ENCODE data around the gene FAM181B. TPM values are rescaled to one million over a fixed set of nuclear protein-coding genes. Genes with fewer than 3 reads are reported as not detected.

FAM181B gene, protein sequence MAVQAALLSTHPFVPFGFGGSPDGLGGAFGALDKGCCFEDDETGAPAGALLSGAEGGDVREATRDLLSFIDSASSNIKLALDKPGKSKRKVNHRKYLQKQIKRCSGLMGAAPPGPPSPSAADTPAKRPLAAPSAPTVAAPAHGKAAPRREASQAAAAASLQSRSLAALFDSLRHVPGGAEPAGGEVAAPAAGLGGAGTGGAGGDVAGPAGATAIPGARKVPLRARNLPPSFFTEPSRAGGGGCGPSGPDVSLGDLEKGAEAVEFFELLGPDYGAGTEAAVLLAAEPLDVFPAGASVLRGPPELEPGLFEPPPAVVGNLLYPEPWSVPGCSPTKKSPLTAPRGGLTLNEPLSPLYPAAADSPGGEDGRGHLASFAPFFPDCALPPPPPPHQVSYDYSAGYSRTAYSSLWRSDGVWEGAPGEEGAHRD
- polyA plus RNA-seq (ENCODE audit: insufficient read length in 3 of 3) = 1 to 10 TPM; 3.5 to 4.7 (median 3.7) TPM
- long read RNA-seq, donor 1, transcript FAM181B-201 (1 exons, 3,924 nt) = major isoform, 8 of 8 reads
- long read RNA-seq, donor 1, partial matches to known transcripts = 0 of 8 reads
- long read RNA-seq, donor 1, other reads (novel, unspliced or antisense) = 0 of 8 reads
- long read RNA-seq, donor 2, transcript FAM181B-201 (1 exons, 3,924 nt) = major isoform, 12 of 12 reads
- long read RNA-seq, donor 2, partial matches to known transcripts = 0 of 12 reads
- long read RNA-seq, donor 2, other reads (novel, unspliced or antisense) = 0 of 12 reads
- long read RNA-seq, donor 3, transcript FAM181B-201 (1 exons, 3,924 nt) = major isoform, 17 of 17 reads
- long read RNA-seq, donor 3, partial matches to known transcripts = 0 of 17 reads
- long read RNA-seq, donor 3, other reads (novel, unspliced or antisense) = 0 of 17 reads
- long read RNA-seq, donor 4, transcript FAM181B-201 (1 exons, 3,924 nt) = major isoform, 13 of 13 reads
- long read RNA-seq, donor 4, partial matches to known transcripts = 0 of 13 reads
- long read RNA-seq, donor 4, other reads (novel, unspliced or antisense) = 0 of 13 reads
- long read RNA-seq, donor 5, transcript FAM181B-201 (1 exons, 3,924 nt) = major isoform, 13 of 13 reads
- long read RNA-seq, donor 5, partial matches to known transcripts = 0 of 13 reads
- long read RNA-seq, donor 5, other reads (novel, unspliced or antisense) = 0 of 13 reads
- long read RNA-seq, donor 6, transcript FAM181B-201 (1 exons, 3,924 nt) = major isoform, 14 of 14 reads
- long read RNA-seq, donor 6, partial matches to known transcripts = 0 of 14 reads
- long read RNA-seq, donor 6, other reads (novel, unspliced or antisense) = 0 of 14 reads
- long read RNA-seq, donor 7, transcript FAM181B-201 (1 exons, 3,924 nt) = major isoform, 16 of 16 reads
- long read RNA-seq, donor 7, partial matches to known transcripts = 0 of 16 reads
- long read RNA-seq, donor 7, other reads (novel, unspliced or antisense) = 0 of 16 reads
- long read RNA-seq, donor 8, partial matches to known transcripts = 0 of 1 reads
- long read RNA-seq, donor 8, other reads (novel, unspliced or antisense) = 0 of 1 reads
- long read RNA-seq, donor 9, transcript FAM181B-201 (1 exons, 3,924 nt) = major isoform, 17 of 17 reads
- long read RNA-seq, donor 9, partial matches to known transcripts = 0 of 17 reads
- long read RNA-seq, donor 9, other reads (novel, unspliced or antisense) = 0 of 17 reads
- long read RNA-seq, donor 10, transcript FAM181B-201 (1 exons, 3,924 nt) = major isoform, 13 of 13 reads
- long read RNA-seq, donor 10, partial matches to known transcripts = 0 of 13 reads
- long read RNA-seq, donor 10, other reads (novel, unspliced or antisense) = 0 of 13 reads
- long read RNA-seq, donor 11, transcript FAM181B-201 (1 exons, 3,924 nt) = major isoform, 9 of 9 reads
- long read RNA-seq, donor 11, partial matches to known transcripts = 0 of 9 reads
- long read RNA-seq, donor 11, other reads (novel, unspliced or antisense) = 0 of 9 reads
- long read RNA-seq, donor 12, transcript FAM181B-201 (1 exons, 3,924 nt) = major isoform, 14 of 14 reads
- long read RNA-seq, donor 12, partial matches to known transcripts = 0 of 14 reads
- long read RNA-seq, donor 12, other reads (novel, unspliced or antisense) = 0 of 14 reads
- long read RNA-seq, donor 13, transcript FAM181B-201 (1 exons, 3,924 nt) = major isoform, 8 of 8 reads
- long read RNA-seq, donor 13, partial matches to known transcripts = 0 of 8 reads
- long read RNA-seq, donor 13, other reads (novel, unspliced or antisense) = 0 of 8 reads
- long read RNA-seq, donor 14 = 0 reads
- long read RNA-seq, donor 15, transcript FAM181B-201 (1 exons, 3,924 nt) = major isoform, 13 of 13 reads
- long read RNA-seq, donor 15, partial matches to known transcripts = 0 of 13 reads
- long read RNA-seq, donor 15, other reads (novel, unspliced or antisense) = 0 of 13 reads
- long read RNA-seq, donor 16, transcript FAM181B-201 (1 exons, 3,924 nt) = major isoform, 15 of 15 reads
- long read RNA-seq, donor 16, partial matches to known transcripts = 0 of 15 reads
- long read RNA-seq, donor 16, other reads (novel, unspliced or antisense) = 0 of 15 reads

GRCh38 chr11:82733444-82734119 is at the start of gene FAM181B:
FAM181B (minus strand) TSS chr11:82733864; CDS start chr11:82733729, 135 bp downstream.
- peak; percentile 84 for DNase-seq

DNA sequence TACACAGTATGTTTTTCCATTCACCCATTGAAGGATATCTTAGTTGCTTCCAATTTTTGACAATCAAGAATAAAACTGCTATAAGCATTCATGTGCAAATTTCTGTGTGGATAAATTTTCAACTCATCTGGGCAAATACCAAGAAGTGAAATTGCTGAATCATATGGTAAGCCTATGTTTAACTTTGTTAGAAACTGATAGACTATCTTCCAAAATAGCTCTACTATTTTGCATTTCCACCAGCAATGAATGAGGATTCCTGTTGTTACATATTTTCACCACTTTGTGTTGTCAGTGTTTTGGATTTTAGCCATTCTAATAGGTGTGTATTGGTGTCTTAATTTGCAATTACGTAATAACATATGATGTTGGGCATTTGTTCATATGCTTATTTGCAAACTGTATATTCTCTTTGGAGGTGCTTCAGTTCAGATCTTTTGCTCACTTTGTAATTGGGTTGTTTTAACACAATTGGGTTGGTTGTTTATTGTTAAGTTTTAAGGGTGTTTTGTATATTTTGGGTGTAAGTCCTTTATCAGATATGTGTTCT is 49.2 kb upstream of the FAM181B start:
- DNase-seq = no peak

DNA sequence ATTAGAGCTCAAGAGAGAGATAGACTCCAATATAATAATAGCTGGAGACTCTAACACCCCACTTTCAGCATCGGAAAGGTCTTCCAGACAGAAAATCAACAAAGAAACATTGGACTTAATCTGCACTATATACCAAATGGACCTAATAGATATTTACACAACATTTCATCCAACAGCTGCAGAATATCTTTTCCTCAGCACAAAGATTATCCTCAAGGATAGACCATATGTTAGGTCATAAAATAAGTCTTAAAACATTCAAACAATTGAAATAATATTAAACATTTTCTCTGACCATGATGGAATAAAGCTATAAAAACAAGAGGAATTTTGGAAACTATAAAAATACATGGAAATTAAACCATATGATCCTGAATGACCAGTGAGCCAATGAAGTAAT is 45.1 kb upstream of the FAM181B start:
- DNase-seq = peak; percentile 44

DNA sequence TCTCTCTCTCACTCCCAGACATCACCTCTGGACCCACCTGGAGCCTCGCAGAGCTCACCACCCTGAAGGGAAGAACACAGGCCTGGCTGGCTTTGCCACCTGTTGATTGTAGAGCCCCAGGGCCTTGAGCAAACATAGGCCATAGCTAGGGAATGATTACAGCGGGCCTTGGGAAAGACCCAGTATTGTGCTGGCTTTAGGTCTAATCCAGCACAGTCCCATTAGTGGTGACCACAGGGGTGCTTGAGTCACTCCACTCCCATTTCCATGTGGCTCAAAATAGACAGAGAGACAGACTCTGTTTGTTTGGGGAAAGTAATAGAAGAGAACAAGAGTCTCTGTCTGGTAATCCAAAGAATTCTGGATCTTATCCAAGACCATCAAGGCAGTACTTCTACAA is 42.7 kb upstream of the FAM181B start:
- no peak for DNase-seq

- DNase-seq = no peak
These were observed 42.2 kb upstream of the FAM181B start for GRCh38 chr11:82775736-82776346.

- no peak for DNase-seq
These were observed 41.6 kb upstream of the FAM181B start for GRCh38 chr11:82775218-82775617.

GRCh38 chr11:82771781-82772180 is 38.1 kb upstream of the FAM181B start:
- DNase-seq = no peak

DNA sequence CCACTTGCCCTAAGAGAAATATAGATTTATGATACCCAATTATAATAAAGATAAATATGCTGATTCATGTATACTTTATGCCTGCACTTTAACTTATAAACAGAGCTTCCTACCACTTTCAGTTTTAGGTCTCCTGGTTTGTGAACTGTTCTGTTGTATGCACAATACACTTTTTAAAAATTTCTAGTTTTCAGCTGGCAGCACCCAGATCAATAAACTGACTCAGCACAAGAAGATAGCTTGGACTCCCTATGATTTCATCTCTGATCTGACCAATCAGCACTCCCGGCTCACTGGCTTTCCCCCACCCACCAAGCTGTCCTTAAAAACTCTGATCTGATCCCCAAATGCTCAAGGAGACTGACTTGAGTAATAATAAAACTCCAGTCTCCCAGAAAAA is 33.5 kb upstream of the FAM181B start:
- DNase-seq = no peak

GRCh38 chr11:82765466-82766034 is 31.9 kb upstream of the FAM181B start:
- DNase-seq = no peak

DNA sequence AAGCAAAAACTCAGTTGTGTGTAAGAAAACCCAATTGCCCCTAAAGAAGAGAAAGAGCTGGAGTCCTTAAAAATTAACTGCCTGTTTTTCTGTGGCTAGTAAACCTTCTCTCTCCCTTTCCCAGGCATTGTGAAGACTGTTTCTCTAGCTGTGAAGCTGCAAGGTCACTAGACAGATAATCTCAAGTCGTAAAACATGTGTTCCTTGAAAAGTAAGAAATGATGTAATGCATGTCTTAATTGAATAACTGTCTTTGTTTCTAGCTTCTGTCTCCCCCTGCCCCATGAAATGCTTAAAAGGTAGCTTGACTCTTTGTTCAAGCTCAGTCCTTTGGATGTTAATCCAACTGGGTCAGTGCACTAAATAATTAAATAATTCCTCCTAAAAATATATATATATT is 29.5 kb upstream of the FAM181B start:
- no peak for DNase-seq

- DNase-seq = no peak
These were observed 26.0 kb upstream of the FAM181B start for GRCh38 chr11:82759649-82760048.

DNA sequence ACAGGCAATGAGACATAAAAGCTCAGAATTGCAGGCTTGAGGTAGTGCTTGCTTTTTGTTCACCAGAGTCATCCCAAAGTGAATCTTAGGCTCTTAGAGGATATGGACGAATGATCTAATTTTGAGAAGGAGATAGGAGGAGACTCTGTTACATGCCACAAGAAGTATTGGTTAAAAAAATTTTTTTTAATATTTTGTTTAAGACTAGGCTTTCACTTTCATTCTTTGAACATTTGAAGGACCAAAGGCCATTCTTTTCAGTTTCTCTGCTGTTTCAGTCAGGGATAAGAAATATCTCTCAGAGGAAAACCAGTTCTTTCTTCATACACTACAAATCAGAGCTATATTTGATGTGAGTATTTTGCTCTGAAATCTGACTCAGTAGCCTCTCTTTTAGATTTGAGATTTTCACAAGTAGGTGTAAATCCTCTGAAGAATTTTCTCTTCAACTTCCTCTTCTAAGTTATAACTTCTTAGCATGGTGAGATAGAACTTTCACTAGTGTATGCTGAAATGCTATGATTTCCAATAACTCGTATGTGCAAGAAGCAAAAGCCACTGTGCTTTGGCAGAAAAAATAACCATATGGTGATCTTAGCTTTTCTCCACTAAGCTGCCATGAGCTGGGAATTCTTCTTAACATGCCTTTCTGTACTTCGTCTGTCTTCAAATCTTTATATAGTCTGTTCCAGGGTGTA is 24.1 kb upstream of the FAM181B start:
- DNase-seq = no peak

DNA sequence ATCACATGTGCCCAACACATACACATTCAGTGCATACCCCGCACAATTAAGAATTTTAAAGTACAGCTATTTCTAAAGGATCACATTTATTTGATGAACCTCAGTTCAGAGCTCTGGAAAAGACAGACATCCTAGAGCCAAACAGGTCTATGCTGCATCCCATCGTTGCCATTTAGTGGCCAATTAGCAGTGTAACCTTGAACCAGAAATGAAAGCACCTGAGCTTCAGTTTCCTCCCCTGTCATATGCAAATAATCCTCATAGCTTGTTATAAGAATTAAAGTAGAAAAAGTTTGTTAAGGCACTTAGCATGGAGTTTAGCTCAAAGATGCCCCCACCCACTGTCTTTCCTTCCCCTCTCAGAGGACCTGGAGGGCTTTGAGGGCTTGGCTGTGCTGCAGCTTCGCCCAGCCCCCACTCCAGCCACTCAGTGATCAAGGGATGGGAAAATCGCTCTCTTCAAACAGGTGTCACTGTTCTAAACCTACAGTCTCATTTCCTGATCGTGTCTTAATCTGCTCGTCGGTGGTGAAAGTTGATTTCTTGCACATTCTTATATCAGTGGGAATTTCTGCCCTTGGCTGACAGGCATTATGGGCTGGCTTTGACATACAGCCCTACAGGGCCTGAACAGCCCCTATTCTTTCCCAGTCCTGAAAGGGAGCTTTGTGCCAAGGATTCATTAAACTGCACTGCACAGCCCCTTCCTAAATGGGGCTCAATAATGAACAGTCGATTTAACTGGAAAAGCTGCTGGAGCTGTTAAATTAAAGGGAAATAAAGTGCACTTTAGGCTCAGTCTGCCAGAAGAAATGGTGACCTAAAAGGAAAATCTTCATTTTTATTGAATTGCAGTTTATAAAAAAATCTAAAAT is 23.3 kb upstream of the FAM181B start:
- DNase-seq = no peak

- DNase-seq = no peak
These were observed 20.7 kb upstream of the FAM181B start for GRCh38 chr11:82754410-82754809.

DNA sequence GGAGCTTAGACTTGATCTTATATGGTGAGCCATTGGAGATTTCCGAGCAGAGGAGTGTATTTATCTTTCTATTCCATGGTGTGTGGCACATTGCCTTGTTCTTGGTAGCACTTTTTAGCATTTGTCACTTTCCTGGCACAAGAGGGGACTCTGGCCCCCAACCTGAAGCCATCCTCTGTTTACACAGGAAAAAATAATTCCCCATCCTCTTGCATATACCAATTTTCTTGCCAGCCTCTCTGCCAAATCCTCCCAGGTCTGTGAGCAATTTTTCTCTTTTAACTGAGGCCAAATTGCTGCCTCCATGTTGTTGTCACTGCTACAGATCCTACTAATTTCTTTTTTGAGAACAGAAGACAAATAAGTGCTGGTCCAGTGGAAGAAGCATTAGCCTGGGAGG is 20.3 kb upstream of the FAM181B start:
- no peak for DNase-seq

DNA sequence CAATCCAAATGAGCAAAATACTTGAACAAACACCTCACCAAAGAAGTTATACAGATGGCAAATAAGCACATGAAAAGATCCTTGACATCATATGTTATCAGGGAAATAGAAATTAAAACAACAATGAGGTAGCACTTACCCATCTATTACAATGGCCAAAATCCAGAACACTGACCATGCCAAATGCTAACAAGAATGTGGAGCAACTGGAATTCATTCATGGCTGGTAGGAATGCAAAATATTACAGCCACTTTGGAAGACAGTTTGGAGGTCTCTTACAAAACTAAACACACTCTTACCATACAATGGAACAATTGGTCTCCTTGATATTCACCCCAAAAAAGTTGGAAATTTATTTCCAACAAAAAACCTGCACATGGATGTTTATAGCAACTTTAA is 19.1 kb upstream of the FAM181B start:
- no peak for DNase-seq
